Stimulated activated CD8-positive, alpha-beta memory T cell treated with anti-CD3 and anti-CD28 coated beads, Interleukin-7, amount 100 ng/mL, for 24 hours (primary cell): ENCODE results near the gene H19.

Source experiments
- DNase-seq: peaks from one replicate; pipeline ENCODE4 v3.0.0-alpha.2; 2020; ENCODE audit warnings: low read depth

Gene H19

DNA sequence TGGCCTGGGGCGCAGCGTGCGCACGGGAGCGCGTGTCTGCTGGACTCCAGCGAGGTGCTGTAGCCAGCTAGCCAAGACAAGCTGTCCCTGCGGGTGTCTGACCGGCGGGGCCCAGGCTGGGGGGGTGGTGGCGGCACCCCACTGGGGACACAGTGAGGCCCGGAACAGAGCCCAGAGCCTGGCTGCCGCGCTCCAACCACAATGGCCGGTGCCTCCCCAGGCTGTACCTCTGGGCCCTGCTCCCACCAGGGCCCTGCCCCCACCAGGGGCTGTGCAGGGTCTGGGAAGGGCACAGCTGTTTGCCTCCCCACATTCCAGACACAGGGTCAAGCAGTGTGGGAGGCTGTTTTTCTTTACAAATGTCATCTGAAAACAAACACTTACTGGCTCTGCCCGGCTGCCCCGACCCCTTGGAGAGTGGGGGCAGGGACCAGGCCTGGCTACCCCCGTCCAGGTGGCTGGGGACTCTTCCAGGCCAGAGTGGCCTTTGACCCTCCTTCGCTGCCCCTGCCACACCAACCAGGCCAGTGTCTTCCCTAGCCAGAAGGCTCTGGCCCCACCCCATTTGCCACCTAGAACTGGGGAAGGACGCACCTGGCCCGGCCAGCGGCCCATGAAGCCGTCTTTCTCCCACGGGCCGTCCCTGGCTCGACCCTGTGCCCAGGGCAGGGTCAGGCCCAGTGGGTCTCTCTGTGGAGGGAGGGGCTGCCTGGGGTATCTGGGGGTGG lies 14.6 kb downstream of the H19 start:
- no peak for DNase-seq

DNA sequence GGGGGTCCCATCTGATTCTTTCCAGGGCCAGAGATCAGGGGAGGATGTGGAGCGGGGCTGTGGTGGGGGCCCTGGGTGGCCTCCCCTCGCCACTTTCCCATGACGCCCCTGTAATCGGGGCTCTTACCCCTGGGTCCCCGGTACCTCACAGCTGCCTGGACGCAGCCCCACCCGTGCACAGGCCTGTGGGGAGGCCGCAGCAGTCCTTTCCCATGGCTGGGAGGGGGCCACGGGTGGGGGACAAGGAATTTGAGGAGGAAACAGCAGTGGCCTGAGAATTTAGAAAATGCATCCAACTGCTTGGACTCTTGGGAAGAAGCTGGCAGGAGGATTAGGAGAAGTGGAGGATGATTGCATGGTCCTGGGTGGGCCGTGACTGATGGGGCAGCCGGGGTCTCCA lies 18.0 kb downstream of the H19 start:
- no peak for DNase-seq

DNA sequence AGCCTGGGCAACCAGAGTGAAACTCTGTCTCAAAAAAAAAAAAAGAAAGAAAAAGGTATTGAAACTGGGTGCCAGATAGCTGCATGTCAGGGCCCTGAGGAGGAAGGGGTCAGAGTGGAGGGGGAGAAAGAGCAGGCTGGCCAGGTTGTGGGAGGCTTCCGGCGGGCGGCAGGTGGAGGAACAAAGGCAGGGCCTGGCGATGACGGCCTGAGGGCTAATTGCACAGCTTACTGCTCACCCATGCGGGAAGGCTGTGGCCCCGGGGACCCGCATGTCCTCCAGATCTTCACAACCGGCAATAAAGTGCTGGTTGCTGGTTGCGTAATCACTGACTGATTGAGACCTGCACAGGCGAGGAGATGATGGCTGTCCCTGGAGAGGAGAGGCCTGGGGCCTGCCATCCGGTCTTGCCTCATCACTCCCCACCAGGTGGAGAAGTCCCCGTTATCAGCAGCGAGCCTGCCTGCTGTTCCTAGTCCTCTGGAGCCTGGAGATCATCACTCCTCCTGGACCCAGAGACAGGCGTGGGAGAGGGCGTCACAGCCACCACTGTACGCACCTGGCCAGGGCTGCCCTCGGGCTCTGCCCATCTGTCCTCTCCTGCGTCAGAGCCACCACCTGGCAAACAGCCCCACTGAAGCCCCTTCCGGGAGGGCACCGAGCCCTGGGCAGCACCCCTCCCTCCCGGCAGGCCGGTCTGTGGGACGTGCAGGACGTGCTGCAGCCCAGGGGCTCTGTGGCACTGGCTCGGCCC lies 18.7 kb downstream of the H19 start:
- DNase-seq: no peak

DNA sequence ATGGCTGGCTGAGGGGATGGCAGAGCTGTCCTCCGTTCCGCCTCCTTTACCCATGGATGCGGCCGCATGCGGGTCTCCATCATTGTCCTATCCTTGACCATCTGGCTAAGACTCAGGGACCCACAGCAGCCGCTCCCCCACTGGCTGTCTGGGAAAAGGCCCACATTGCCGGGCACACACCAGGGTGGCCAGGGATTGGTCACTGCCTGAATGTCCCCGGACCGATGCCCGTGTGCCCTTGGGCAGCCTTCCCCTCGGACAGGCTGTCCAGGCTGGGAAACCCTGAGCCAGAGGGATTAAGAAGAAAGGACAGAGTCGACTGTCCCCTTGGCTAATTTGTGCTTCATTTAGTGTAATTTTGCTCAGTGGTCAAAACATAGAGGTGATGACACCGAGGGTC lies 22.5 kb downstream of the H19 start:
- DNase-seq: no peak

DNA sequence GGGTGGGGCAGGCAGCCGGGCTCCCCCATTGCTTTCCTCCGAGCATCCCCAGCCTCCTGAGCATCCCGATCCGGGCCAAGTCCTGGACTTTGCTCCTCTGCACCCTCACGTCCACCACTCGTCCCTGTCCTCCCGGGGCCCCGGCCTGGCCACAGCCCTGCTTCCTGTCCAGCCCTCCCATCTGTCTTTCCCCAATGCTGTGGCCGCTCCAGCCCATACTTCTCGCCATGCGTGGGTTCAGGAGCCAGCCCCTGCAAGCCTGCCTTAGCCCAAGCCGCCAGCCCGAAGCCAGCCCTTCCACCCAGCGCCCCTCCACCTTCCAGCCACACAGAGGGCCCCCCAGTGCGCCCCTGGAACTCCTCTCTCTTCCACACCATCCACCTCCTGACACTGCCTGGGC lies 26.7 kb downstream of the H19 start:
- no peak for DNase-seq

DNA sequence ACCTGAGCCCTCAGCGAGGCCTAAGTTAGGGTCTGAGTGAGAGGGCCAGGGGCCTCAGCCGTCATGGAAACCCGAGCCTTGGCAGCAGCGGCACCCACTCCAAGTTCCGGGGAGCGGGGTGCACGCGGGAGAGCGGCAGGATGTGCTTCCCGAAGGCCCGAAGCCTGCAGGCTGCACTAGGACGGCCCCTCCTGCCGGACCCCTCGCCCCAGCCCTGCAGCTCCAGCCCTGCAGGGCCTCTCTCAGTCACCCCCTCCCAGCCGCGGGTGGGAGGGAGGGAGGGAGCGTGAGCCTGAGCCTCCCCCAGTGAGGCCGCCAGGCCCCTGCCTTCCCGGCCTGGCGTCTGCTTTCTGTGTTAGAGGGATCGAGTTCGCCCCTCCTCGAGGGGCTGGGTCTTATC lies 27.9 kb downstream of the H19 start:
- no peak for DNase-seq

DNA sequence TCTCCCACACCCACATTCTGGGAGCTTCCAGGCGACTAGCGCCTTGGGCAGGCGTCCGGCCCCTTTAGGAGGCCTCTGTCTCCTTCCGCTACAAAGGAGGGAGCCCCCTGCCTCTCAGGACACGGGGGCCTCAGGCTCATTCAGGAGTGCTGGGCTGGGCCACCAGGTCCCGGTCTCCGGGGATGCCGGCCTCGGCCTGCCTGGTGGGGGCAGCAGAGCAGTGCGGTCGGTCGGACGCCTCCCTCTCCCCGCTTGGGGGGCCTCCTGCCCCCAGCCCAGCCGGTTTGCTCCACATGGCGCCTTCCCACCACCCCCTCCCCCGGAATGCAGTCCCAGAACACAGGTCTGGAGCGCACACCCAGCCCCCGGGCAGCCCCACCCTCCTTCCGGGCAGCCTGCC lies 28.6 kb downstream of the H19 start:
- no peak for DNase-seq

DNA sequence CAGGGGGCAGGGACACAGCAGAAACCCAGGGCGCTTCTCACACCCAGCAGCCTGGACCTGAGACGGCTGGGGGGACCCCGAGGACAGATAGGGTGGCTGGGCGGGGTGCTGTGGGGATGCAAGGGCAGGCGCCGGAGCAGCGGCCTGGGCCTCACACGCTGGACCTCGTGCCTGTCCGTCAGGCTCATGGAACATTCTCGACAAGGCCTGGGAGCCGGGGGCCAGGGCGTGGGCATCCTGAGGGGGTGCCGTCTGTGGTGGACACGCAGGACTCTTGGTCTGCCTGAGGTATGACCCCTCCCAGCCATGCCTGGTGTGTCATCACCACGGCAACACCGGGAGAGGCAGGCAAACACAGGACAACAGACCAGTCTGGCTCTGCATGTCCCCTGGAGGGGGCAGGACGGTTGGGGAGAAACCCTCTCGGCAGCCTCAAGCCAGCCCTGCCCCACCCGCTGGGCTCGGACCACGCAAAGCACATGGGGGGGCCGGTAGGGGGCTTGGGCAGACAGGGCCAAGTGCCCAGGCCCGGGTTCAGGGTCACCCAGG lies 29.1 kb downstream of the H19 start:
- DNase-seq: no peak

DNA sequence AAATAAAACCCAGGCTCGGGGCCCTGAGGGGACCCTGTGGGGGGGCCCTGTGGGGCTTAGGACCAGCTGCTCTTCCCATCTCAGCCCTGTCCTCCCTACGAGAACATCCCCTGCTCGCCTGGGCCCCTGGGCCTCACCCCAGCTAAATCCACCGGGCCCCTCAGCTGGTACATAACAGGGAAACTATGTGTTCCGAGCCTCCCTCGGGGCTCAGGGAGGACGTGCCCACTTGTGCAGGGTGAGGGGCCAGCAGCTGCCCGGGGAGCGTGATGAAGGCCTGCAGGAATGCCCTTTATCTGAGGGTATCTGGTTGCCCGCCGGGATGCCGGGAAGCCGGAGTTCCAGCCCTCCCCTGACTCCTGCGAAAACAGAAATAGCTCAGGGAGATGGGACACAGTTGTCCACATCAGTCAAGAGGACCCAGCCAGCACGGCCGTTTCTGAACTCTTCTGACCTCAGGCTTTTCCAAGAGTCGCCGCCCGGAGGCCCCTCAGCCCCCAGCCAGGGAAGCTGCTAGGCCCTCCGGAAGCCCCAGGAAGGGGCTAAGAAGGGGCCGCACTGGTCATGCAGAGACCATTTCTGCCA lies 29.9 kb downstream of the H19 start:
- DNase-seq: no peak

DNA sequence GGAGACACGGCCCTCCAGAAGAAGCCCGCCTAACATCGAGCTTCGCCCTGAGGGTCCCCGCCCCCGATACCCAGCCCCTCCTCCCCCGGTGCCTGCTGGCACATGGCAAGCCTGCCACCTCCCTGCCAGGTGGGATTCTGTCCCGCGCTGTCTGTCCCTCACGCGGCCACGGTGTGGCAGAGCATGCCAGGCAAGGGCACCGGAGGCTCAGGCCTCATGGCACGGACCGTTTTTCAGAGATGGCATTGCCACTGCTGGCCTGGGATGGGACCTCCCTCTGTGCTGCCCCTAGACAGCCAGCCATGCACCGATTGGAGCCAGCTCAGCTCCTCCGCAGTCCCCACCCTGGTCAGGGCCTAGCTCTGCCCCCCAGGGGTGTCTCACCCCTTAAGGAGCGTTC lies 31.1 kb downstream of the H19 start:
- no peak for DNase-seq

DNA sequence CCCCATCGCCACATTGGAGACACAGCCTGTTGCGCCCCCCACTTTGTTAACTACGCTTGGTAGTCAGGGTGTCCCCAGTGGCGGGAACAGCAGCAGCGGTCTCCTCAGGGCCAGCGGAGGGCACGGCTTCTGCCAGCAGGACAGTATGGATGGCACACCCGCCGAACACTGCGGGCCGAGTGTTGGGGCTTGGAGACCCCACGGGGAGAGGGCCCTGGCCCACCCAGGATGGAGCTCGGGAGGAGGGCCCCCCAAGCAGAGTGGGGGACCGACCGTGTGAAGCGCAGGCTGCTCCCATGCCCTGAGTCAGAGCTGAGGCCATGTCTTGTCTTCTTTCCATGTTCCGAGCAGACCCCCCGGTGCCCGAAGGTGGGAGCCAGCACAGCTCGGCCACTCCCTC lies 32.7 kb downstream of the H19 start:
- no peak for DNase-seq

DNA sequence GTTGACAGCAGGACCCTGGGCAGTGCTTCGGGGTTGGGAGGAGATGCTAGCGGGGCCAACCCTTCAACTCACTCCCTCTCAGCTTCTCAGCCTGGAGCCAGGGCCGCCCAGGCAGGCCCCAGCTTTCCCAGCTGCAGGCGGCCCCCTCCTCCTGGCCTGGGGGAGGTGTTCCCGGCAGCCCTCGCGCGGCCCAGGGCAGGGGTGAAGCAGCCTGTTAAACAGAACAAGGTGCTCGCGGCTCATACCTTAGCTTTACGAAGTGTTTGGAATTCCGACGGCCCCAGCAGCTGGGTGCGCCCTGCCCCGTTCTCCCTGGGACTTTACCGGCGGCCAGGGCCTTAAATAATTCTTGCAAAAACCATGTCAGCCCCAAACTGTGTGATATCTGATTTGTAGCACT lies 33.3 kb downstream of the H19 start:
- no peak for DNase-seq

DNA sequence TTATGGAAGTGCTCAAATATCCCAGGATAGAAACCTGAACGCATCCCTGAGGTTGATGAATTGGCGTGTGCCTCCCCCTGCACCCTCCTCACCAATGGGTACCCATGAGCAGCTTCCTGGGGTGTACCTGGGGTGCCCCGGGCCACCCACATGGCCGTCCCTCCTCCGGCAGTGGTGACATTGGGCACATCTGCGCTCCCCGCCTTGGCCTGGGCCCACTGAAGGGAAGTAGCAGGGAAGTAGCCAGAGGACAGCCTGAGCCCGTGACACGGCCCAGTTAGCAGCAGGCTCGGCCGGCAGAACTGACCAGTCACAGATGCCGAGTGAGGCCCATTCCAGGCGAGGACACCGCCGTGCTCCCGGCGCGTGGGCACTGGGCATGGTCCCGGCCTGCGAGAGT lies 33.8 kb downstream of the H19 start:
- no peak for DNase-seq

DNA sequence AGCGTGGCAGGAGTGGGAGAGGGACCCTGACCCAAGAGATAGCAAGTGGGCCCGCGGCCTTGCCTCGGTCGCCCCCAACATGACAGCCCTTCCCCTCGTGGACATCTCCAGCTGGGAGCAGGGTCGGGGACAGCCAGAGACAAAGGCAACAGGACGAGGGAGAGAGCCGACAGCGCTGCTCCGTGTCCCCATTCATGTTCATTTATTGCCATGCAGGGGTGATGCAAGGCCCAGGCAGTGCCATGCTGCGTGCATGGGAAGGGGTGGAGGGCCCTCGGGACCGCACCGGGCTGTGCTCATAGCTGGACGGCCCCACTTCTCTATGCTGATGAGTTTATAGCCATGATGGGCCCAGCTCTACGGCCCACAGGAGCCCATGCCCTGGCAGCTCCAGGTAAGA lies 37.9 kb downstream of the H19 start:
- no peak for DNase-seq

DNA sequence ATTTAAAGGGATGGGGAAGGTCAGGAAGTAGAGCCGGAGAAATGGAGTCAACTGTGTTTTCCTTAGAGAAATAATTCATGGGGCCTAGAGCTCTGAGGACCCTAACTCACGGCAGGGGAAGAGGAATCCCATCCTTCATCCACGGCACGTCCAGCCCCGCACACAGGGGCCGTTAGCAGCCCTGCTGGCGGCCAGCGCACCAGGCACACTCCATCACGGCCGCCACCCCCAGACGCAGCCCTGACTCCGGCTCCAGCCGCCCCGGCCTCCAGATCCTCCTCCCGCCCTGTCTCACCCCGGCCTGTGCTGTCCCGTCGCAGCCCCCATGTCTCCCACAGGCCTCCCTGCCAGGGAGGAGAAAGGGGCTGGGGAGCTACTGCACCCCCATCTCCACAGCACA lies 39.3 kb downstream of the H19 start:
- DNase-seq: no peak

DNA sequence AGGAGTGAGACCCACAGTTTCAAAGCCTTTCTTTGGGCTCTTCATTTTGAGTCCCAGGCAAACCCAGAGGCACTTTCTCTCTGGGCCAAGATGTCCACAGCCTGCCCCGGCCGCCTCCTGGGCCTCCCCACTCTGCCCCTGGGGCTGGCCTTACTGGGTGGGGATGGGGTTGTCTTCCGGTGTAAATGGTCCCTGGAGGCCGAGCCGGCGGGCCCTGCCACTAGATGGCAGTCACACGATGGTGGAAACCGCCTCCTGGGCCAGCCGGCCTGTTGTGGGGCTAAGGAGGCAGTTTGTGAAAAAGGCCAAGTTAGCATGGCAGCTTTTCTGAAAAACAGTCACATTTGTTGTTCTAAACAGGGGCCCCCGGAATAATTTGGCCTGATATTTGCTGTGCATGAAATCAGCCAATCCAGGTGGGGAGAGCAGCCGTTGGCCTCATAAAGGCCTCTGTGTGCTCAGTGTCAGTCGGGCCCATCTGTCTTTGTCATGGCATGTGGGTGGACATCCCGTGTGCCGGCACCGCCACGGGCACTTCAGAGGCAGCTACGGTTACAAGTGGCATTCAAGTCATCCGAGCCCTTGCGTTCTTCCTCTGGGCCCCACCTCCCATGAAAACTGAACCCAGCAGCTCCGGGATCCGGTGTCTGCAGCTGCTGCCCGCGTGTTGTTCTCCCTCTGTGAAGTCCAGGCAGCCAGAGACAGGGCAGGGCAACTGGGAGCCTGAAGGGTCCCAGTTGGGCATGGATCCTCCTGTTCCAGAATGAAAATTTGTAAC lies 44.0 kb downstream of the H19 start:
- DNase-seq: no peak

DNA sequence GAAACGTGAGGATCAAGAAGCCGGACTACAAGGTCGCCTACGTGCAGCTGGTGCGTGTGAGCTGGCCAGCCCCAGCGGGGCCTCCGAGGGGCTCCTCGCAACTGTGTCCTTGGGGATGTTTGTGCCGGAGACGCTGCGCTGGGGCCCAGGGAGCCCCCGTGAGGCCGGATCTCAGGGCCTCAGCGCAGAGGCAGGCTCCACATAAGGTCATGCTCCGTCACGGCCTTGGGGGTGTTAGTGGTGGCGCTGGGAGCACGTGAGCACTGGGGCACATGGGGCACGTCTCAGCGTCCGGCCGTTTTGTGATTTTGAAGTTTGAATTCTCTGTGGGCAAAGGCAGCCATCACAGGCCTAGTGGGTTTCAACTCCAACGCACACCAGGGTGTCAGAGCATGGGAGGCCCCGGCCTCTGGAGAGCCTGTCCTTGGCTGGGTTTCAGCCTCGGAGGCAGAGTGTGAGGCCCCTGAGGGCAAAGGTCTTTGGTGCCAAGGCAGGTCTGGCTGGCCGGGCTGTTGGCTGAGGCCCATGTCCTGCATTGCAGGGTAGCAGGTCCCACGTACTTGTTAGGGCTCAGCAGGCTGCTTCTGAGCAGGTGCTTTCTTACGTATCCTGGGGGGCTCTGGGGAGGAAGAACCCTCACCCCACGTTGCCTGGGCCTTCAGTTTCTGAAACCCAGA lies 44.7 kb downstream of the H19 start:
- no peak for DNase-seq

DNA sequence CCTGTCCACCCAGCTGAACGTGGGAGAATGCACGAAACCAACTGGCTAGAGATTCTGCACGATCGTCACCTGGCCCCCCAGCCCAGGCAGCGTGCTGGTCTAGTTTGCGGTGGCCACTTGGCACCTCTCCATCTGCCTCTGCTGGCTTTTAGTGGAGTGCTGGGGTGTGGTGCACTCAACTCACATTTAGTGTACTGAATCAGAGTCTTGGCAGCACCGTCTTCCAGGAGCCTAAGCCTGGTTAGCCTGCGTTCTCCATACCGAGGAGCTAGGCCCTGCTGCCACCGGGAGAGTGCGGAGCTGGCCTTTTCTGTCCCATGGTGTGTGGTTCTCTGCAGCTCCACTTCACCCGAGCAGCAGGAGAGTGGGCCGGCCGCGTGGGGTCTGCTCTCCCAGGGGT lies 47.7 kb downstream of the H19 start:
- DNase-seq: no peak

DNA sequence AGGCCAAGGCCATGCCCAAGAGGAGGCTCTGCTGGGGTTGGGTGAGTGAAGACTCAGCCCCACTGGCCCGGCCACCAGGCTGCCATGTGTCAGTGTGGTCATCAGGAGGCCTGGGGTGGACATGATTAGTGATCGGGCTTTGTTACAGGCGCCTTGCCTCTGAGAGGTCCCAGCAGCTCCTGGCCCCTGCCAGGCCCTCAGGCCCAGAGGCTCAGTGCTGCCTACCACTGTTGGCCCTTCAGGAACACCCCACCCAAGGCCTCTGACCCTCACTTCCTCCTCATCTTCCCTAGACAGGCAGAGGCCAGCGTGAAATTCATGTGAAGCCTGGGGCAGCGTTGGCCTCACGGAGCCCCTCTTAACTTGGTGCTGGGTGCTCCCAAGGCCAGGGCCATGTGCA lies 48.3 kb downstream of the H19 start:
- DNase-seq: no peak

DNA sequence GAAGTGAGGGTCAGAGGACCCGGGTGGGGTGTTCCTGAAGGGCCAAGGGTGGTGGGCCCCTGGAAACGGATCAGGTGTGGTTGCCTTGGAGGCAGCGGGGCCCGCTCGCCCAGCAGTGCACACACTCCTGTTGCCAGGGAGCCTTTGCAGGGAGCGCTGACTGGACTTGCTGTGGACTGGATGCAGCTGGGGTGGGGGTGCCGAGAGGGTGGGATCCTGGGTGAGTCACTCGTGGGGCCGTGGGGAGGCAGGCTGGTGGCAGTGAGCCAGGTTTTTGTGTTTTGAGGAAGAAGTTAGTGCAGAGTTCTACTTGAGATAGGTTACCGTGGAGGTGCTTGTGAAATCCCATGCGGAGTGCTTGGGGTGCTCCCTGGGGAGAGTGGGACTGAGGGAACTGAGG lies 49.3 kb downstream of the H19 start:
- no peak for DNase-seq

DNA sequence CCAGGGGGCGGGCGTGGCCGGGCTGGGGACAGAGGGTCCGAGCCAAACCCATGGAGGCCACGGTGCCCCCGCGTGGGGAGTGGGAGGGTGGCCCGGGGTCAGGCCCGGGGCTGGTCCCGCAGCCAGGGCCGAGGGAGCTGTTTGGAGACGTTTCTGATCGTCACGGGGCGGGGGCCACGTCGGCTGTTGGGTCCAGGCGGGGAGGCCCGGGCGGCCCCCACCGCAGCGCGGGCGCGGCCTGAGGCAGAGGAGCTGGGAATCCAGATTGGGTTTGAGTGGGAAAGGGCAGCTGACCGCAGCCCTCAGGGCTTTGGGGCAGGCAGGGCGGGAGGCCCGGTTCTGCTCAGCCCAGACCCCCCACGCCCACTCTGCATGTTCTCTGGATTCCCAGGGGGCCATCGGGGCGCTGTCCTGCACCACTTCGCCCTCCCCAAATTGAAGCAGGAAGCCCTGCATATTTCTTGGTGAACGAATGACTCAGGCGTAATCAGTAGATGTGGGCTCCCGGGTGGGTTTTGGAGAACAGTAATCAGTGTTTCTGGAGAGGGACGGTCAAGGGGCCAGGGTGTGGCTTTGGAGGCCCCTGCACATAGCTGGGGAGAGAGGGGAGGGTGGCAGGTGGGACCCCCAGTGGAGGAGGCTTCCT lies 49.9 kb downstream of the H19 start:
- DNase-seq: no peak
